ENCODE measurements around the gene FOXL2NB. TPM values are rescaled to one million over a fixed set of nuclear protein-coding genes. Genes with fewer than 3 reads are reported as not detected.
A peak's percentile ranks its signal among the peaks of the same experiment; 100 is the strongest.

The FOXL2NB gene
- total and polyA plus RNA-seq, 10 of the 15 experiments (the other 5 are each of a cell fraction or from before 2014, with no cell fraction given): not detected

- Histone ChIP-seq H4K20me1 (ENCODE audit: control insufficient read depth, insufficient read depth) (0 out of 2 replicates have a peak, but pooled peaks cover 3% of the 10 kb centered on the region), H3K9ac (ENCODE audit: control insufficient read depth, insufficient read depth, low read length) (no peak overlapping the region), H3K9me3 (replicated peaks; ENCODE audit: control insufficient read depth, insufficient read depth, low read length) (no peaks in the 10 kb centered on the region; the same call in 2 of the 3 replicates), H3K27ac (ENCODE audit: control insufficient read depth, insufficient read depth) (no peak overlapping the region), H3K4me1 (ENCODE audit: control insufficient read depth, insufficient read depth, low read length) (no peaks in the 10 kb centered on the region), H2AFZ (ENCODE audit: control insufficient read depth, low read depth, low read length) (no peak overlapping the region), H3K79me2 (ENCODE audit: control insufficient read depth, insufficient read depth, low read length) (no peaks in the 10 kb centered on the region), H3K27me3 (replicated peaks in 1 of 2; ENCODE audit: control insufficient read depth in 2 of 2, insufficient read depth in 2 of 2, low read length in 1 of 2) (peaks cover 22 to 25% of the 10 kb centered on the region in 2 experiments), H3K36me3 (ENCODE audit: control insufficient read depth in 2 of 2, insufficient read depth in 2 of 2, low read length in 1 of 2) (no peaks in the 10 kb centered on the region), H3K4me2 (ENCODE audit: control insufficient read depth, insufficient read depth) (no peak overlapping the region), H3K4me3 (no peak overlapping the region)
- ChIA-PET SMC1A (ENCODE audit: uncharacterized antibody, unreplicated experiment) (no interaction called here), CTCF (no interaction called here), RAD21 (ENCODE audit: unreplicated experiment) (no interaction called here), POLR2A (no interaction called here)
- ATAC-seq (no peak), FAIRE-seq (no peak), DNase-seq (ENCODE audit: low read depth, low spot score) (no peak)
- TF ChIP-seq HDAC2 (IDR thresholded peaks at IDR 0.05) (no peak), EGR1 (IDR thresholded peaks at IDR 0.05; ENCODE audit: borderline replicate concordance in 1 of 2, low read depth in 2 of 2, low read length in 2 of 2) (no peak), EZH2 (IDR thresholded peaks at IDR 0.05; ENCODE audit: borderline replicate concordance, control insufficient read depth, low read depth, low read length) (0 out of 2 replicates have a peak, but pooled peaks have one; percentile 48), ETV6 (conservative IDR thresholded peaks at IDR 0.05 in 1 of 2, IDR thresholded peaks at IDR 0.05 in 1 of 2; ENCODE audit: borderline replicate concordance in 1 of 2, low read depth in 1 of 2) (no peak)
- 43% methylated on average over 21 of the region's 21 CpGs for WGBS (ENCODE audit: insufficient coverage, insufficient replicate concordance, low lambda C conversion rate, missing lambda C conversion rate)
- no TSS peak for BruUV-seq (replicated peaks)
- in situ Hi-C loops (cut with MboI): loop anchor here (25.0 kb wide), 1 partner anchor 1185 kb away; the partner anchor contains the start of gene SOX14
- intact Hi-C loops (cut with micrococcal nuclease; ENCODE audit: unreplicated experiment): loop anchor here (10.0 kb wide), 1 partner anchor 147 kb away; no protein-coding TSS in a partner anchor
Measured at GRCh38 chr3:138947495-138948121, 591 bp downstream of the FOXL2NB start.

GRCh38 chr3:138948371-138949001, 1.5 kb downstream of the FOXL2NB start:
- ATAC-seq: no peak
- Histone ChIP-seq H3K4me1 (ENCODE audit: control insufficient read depth, insufficient read depth, low read length) (no peaks in the 10 kb centered on the region), H4K20me1 (ENCODE audit: control insufficient read depth, insufficient read depth) (0 out of 2 replicates have a peak, but pooled peaks cover 3% of the 10 kb centered on the region), H3K27me3 (replicated peaks in 1 of 2; ENCODE audit: control insufficient read depth in 2 of 2, insufficient read depth in 2 of 2, low read length in 1 of 2) (peaks cover 18 to 22% of the 10 kb centered on the region in 2 experiments), H3K36me3 (ENCODE audit: control insufficient read depth in 2 of 2, insufficient read depth in 2 of 2, low read length in 1 of 2) (no peaks in the 10 kb centered on the region), H3K27ac (ENCODE audit: control insufficient read depth, insufficient read depth) (no peak overlapping the region), H3K79me2 (ENCODE audit: control insufficient read depth, insufficient read depth, low read length) (no peaks in the 10 kb centered on the region), H2AFZ (ENCODE audit: control insufficient read depth, low read depth, low read length) (no peak overlapping the region), H3K9me3 (replicated peaks; ENCODE audit: control insufficient read depth, insufficient read depth, low read length) (no peaks in the 10 kb centered on the region; the same call in 2 of the 3 replicates), H3K4me2 (ENCODE audit: control insufficient read depth, insufficient read depth) (no peak overlapping the region), H3K9ac (ENCODE audit: control insufficient read depth, insufficient read depth, low read length) (no peak overlapping the region), H3K4me3 (no peak overlapping the region)
- ChIA-PET POLR2A (no interaction called here), CTCF (no interaction called here), RAD21 (ENCODE audit: unreplicated experiment) (no interaction called here), SMC1A (ENCODE audit: uncharacterized antibody, unreplicated experiment) (no interaction called here)
- 13% methylated on average over 3 of the region's 3 CpGs for WGBS (ENCODE audit: insufficient coverage, insufficient replicate concordance, low lambda C conversion rate, missing lambda C conversion rate)
- no TSS peak for BruUV-seq (replicated peaks)
- intact Hi-C loops (cut with micrococcal nuclease; ENCODE audit: unreplicated experiment): loop anchor here (10.0 kb wide), 1 partner anchor 146 kb away; no protein-coding TSS in a partner anchor
- no peak for DNase-seq (ENCODE audit: low read depth, low spot score)
- no peak for FAIRE-seq
- in situ Hi-C loops (cut with MboI): loop anchor here (25.0 kb wide), 1 partner anchor 1186 kb away; the partner anchor contains the start of gene SOX14
- no peak for TF ChIP-seq SUPT20H (IDR thresholded peaks at IDR 0.05; ENCODE audit: borderline replicate concordance, control insufficient read depth, low read depth, low read length)
- no peak for TF ChIP-seq ATF3 (IDR thresholded peaks at IDR 0.05; ENCODE audit: borderline replicate concordance, extremely low read depth, low read depth, low read length)
- no peak for TF ChIP-seq TCF7 (IDR thresholded peaks at IDR 0.05; ENCODE audit: borderline replicate concordance)
- no peak for TF ChIP-seq IRF3 (IDR thresholded peaks at IDR 0.05)
- TF ChIP-seq NR2F1 (conservative IDR thresholded peaks at IDR 0.05): no peak
- TF ChIP-seq YY1 (IDR thresholded peaks at IDR 0.05; ENCODE audit: low read depth, low read length): no peak
- no peak for TF ChIP-seq ZNF274 (IDR thresholded peaks at IDR 0.05; ENCODE audit: insufficient read depth, insufficient read length)
- no peak for TF ChIP-seq RBBP5 (conservative IDR thresholded peaks at IDR 0.05)
- TF ChIP-seq TBL1XR1 (IDR thresholded peaks at IDR 0.05; ENCODE audit: low read depth, low read length): no peak
